HG02885 (cell line): ENCODE data around the gene RNFT1.
"Not testable (repeated sequence)": the region's sequence is repeated elsewhere in the genome, so short reads cannot be mapped to it uniquely, and the experiment has no call there.

ENCODE experiments used
- ATAC-seq: cut with Tn5 transposase; IDR thresholded peaks from one replicate; pipeline ENCODE4 v1.9.1; 2021; ENCODE audit warnings: mild to moderate bottlenecking; ENCODE audit not compliant: unreplicated experiment, poor library complexity

The RNFT1 gene

DNA sequence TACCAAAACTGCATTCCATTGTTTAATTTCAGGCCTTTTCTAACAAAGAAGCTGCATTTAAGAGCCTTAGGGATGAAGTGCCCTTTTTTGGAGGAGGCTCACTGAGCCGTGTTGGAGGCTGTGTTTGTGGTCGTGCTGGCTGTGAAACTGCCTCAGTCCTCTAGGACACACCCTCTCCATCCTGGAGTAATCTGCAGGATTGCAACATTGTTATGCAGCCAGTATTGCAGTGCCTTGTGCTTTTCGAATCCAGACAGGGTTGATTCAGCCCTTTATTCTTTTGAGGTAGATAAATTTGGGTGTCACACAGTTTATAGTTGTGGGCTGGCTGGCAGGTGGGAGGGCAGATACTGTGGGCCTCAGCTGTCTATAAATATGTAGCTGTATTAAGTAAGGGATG is 33.8 kb downstream of the RNFT1 start:
- not testable (repeated sequence) for ATAC-seq

DNA sequence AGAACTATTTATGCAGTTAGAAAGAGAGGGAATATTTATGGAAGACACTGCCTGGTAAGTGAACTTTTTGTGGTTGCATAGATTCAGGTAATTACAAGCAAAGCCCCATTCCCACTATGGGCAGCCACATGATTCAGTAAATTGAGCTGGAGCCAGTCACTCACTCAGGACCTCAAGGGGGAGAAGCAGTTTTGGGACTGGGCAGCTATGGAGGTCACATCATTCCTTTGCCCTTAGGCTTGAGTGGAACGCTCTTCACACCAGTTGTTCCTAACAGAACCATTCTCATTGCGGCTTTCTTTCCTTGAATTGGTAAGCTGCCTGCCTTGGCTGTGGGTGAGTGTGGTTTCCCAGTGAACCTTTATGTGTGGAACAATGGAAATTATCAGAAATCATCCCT is 34.4 kb downstream of the RNFT1 start:
- ATAC-seq: not testable (repeated sequence)

DNA sequence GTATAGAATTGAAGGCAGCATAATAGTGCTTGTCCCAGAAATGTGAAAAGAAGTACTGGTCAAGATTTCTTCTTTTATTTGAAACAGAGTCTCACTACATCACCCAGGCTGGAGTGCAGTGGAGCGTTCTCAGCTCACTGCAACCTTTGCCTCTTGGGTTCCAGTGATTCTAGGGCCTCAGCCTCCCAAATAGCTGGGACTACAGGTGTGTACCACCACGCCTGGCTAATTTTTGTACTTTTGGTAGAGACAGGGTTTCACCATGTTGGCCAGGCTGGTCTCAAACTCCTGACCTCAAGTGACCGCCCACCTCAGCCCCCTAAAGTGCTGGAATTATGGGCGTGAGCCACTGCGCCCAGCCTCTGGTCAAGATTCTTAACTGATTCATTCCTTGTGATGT is 43.9 kb downstream of the RNFT1 start:
- not testable (repeated sequence) for ATAC-seq

DNA sequence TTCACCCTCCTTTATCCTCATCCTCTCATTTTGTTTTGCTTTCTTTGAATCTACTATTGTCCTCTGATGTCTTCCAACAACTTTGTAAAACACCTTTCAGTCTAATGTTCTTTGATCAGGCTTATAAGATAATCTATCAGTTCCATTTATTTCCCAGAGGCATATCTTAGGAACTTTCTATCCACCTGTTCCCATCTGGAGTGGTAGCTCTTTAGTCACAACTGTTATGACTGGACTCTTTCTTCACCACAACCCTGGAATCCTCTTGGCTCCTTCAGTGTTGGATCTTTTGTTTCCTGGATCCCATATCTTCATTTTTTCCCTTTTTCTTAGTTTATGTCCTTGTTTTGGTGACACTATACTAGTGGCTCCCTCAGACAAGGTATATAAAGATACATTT is 48.1 kb downstream of the RNFT1 start:
- no peak for ATAC-seq

DNA sequence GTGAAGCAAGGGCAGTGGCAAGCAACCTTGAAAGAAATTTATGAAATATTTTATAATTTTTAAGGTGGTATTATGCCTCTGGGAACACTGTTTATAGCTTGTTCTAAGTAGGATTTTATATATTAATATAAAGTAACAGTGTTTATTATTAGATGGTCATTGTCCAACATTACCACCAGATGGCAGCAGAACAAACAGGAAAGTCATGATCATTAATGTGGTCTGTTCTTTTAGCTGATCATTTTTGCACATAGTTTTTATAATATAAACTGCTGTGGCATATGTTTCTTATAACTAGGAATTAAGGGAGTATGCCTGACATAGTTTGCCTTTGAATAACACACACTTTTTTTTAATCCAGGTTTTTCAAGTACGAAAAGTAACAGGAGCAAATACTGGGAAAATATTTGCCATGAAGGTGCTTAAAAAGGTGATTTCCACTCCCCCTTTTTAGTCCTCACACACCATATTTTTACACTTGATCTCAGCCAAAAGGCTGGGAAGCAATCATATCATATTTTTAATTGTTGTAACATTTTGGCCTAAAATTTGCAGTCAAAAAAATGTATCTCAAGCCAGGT is 50.2 kb downstream of the RNFT1 start:
- ATAC-seq: no peak

DNA sequence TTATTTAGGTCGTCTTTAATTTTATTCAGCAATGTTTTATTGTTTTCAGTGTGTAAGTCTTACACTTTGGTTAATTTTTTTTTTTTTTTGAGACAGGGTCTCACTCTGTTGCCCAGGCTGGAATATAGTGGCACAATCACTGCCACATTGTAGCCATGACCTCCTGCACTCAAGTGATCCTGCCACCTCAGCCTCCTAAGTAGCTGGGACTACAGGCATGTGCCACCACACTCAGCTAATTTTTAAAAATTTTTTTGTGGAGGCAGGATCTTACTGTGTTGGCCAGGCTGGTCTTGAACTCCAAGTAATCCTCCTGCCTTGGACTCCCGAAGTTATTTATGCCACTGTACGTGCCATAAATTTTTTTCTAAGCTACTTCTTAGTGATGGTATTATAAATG is 57.1 kb downstream of the RNFT1 start:
- ATAC-seq: no peak

DNA sequence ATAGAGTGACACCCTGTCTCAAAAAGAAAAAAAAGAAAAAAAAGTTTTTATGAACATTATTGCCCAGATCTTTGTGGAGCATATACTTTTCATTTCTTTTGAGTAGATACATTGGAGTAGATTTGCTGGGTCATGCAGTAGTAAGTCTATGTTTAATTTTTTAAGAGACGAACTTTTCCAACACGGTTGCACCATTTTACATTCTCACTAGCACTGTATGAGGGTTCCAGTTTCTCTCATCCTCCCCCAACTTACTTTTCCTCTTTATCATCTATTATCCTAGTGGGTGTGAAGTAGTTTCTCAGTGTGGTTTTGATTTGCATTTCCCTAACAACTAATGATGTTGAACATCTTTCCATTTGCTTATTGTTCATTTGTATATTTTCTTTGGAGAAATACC is 61.1 kb downstream of the RNFT1 start:
- no peak for ATAC-seq
